HTR-8/SVneo (cell line): ENCODE measurements around the gene CRYBB3.
"Not testable (repeated sequence)": the region's sequence is repeated elsewhere in the genome, so short reads cannot be mapped to it uniquely, and the experiment has no call there.

Experiments used
- DNase-seq: peaks from one replicate; pipeline ENCODE4 v3.0.0; 2011; ENCODE audit warnings: low spot score, mixed read lengths; ENCODE audit not compliant: insufficient read length
- FAIRE-seq: peaks from 2 replicates; lab custom pipeline; 2011; peaks lifted over from hg19 to GRCh38; lab: Jason Lieb, UNC

CRYBB3 gene

DNA sequence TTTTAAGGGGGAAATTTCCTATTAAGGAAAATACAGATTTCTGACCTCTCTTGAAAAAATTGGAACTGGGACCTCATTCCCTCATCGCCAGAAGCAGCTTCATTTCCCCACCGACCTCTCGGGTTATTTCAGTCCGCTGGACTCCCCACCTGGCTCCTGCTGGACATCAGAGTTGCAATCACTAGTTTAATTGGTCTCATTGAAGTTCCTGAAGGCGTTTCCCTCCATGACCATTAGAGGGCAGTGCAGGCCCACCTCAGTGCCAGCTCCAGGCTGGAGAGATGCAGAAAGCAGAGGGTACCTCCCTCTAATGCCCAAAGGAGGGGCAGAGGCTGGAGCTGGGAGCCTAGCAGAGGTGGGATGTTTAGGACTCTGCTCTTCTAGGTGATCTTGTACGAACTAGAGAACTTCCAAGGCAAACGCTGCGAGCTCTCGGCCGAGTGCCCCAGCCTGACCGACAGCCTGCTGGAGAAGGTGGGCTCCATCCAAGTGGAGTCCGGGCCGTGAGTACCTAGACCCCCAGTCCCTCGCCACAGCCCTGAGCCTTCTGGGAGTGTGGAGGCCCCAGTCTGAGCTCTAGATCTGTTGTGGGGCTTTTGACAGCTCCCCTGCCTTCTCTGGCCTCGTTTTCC, 2.7 kb downstream of the CRYBB3 start:
- DNase-seq (peak; percentile 54), FAIRE-seq (no peak)

DNA sequence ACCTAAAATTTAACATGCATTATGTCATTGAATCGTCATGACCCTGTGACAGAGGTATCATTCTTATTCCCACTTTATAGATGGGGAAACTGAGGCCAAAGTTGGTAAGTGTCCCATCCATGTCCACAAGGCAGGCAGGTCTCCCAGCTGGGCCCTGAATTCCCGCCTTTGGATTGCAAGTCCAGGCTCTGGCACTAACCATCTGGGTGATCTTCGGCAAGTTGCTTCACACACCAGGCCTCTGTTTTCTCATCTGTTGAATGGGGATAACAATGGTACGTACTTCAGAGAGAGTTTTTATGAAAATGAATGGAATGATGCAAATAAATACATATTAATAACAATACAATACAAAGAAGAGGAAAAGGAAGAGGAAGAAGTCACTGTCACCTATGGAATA, 3.4 kb downstream of the CRYBB3 start:
- no peak for FAIRE-seq
- DNase-seq = no peak

DNA sequence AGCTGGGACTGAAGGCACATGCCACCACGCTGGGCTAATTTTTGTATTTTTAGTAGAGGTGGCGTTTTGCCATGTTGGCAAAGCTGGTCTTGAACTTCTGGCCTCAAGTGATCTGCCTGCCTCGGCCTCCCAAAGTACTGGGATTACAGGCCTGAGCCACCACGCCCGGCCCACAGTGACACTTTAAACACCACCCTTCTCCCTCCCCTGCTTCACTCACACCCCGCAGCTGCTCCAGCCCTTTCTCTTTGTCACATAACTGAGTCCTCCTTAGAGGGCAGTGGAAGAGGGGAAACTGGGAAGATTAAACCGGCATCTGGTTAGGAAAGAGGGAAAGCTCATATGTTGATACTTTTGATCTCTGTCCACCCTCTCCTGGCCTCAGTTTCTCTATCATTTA, 4.9 kb downstream of the CRYBB3 start:
- not testable (repeated sequence) for DNase-seq, FAIRE-seq

DNA sequence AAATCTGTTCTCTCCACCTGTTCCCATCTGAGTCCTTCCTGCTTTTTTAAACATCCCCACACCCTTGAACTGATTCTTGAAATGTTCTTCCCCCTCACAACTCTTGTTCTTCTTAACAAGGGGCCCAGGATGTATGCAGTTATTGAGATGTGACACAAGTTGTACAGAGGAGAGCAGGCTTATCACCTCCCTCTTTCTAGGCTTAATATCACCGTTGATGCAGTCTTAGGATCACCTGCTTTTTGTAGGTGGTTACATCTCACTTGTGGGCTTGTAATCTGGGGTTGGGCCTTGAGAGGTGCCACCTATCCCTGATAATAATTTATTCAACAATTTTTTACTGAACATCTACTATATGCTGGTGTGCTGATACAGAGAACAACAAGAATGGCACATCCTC, 6.2 kb downstream of the CRYBB3 start:
- FAIRE-seq (no peak), DNase-seq (no peak)

DNA sequence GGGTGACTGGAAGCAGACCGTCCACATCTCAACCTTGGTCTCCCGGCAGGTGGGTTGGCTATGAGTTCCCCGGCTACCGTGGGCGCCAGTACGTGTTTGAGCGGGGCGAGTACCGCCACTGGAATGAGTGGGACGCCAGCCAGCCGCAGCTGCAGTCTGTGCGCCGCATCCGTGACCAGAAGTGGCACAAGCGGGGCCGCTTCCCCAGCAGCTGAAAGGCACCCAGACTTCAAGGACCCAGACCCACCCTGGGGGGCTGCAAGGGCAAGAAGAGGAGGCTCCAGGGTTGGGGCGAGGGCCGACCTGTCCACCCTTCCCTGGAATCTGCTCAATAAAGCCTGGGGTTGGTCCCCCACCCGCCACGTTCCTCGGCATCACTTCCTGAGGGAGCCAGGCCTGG, 7.3 kb downstream of the CRYBB3 start:
- no peak for FAIRE-seq

DNA sequence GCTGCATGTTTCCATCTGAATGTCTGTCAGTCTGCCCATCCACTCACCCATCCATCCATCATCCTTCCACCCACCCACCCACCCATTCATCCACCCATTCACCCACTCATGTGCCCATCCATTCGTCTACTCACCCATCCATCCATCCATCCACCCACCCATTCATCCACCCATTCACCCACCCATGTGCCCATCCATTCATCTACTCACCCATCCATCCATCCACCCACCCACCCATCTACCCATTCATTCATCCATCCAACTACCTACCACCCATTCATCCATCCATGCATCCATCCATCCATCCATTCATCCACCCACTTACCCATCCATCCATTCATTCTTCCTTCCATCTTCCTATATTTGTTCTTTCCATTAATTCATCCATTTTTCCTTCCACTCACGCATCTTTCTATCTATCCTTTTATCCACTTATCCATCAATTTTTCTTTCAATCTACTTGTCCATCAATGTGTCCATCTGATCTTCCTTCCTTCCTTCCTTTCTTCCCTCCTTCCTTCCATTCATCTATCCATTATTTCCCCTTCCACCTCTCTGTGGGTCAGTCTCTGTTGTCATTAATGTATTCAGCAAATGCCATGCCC, 8.0 kb downstream of the CRYBB3 start:
- DNase-seq = no peak
- no peak for FAIRE-seq

More for the DNA sequence above, 7.3 kb downstream of the CRYBB3 start:
- DNase-seq = no peak

DNA sequence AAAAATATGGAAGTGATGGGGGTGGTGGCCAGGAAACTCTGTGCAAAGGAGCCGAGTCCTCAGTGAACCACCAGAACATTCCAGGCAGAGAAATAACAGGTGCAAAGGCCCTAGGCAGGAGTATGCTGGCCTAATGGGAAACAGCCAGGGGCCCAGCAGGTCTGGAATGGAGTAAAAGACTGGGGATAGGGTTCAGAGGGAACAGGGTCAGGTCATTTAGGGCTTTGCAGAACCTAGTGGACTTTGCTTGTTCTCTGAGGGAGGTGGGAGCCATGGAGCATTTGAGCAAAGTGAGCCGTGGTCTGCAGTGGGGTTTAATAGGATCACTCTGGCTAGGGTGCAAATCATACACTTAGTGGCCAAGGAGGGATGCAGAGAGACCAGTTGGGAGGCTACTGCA, 8.7 kb downstream of the CRYBB3 start:
- FAIRE-seq (no peak), DNase-seq (no peak)

DNA sequence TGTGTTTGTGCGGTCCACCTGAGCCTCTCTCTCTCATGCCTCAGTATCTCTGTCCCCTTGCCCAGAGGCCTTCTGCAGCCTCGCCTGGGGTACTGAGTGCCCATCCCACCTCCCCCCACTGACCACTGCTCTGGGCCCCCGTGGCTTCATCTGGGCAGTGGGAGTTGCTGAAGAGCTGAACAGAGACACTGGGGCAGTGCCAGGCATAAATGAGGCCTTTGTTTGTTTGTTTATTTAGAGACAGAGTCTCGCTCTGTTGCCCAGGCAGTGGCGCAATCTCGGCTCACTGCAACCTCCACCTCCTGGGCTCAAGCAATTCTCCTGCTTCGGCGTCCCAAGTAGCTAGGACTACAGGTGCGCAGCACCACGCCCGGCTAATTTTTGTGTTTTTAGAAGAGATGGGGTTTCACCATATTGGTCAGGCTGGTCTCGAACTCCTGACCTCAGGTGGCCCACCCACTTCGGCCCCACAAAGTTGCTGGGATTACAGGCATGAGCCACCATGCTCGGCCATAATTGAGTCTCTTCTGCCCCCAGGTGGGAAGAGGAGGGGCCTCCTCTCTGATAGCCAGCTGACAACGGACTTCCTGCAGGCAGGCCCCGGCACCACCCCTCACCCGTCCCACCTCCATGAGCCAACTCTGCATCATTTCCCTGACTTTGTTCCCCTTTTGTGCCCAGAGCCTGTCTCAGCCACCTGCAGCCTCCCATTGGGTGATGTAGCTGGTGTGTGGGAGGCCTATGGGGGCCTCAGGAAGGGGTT, 9.3 kb downstream of the CRYBB3 start:
- FAIRE-seq (no peak), DNase-seq (no peak)

DNA sequence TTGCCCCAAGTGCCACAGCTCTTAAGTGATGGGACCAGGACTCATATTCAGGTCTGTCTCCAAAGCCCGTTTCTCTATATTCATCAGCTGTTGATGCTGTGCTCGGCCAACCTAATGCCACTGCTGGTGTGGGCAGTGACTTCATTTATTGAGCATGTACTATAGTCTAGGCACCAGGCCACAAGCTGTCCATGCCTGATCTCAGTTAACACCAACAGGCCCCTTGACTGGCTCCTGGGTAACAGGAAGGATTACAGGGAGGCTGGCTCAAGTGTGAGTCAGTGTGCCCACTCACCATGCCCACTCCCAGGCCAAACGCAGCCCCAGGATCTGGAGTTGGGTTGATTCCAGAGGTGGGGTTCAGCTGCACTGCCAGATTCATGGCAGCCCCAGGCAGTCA, 11.1 kb downstream of the CRYBB3 start:
- no peak for DNase-seq
- FAIRE-seq = no peak

DNA sequence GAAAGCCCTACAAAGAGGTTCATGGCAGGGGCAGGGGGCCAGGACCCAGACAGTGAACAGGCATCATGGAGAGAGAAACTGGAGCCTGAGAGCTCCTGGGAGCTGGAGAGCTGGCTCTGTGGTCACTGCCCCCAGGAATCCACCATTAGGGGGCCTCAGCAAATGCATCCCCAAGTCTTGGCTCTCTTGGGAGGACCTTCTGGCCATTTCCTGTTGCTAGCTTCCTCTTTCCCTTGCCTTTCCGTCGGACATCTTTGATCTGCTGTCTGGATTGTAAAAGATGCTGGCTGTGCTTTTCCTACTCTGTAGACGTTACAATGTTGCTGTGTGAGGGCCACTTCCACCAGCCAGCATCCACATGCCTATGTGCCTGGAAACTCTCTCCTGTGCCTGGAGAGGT, 12.7 kb downstream of the CRYBB3 start:
- DNase-seq (no peak), FAIRE-seq (no peak)

DNA sequence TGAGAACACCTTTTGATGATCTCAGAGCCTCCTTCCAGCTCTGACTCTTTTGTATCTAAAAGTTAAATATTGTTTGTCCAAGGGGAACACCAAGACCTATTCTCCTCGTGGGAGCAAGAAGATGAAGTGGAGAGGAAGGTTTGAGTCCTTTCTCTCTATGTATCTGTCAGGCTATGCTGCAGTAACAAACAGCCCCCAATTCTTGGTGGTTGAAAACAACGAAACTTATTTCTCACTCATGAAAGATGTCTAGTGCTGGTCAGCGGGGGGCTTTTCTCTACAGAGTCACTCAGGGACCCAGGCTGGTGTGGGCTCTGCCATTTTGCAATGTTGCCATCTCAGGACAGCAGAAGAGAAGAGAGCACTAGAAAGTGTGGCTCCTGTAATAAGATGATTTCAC, 13.6 kb downstream of the CRYBB3 start:
- no peak for FAIRE-seq
- no peak for DNase-seq

DNA sequence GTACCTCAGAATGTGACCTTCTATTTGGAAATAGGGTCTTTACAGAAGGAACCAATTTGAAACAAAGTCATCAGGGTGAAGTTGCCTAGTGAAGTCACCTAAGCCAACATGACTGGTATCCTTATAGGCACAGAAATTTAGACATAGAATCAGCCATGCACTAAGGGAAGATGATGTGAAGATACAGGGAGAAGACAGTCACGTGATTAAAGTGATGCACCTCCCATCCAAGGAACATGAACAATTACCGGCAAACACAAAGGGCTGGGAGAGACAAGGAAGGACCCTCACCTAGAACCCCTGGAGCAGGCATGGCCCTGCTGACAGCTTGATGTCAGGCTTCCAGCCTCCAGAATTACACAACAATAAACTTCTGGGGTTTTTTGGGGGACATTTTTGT, 16.6 kb downstream of the CRYBB3 start:
- no peak for FAIRE-seq
- DNase-seq = no peak

DNA sequence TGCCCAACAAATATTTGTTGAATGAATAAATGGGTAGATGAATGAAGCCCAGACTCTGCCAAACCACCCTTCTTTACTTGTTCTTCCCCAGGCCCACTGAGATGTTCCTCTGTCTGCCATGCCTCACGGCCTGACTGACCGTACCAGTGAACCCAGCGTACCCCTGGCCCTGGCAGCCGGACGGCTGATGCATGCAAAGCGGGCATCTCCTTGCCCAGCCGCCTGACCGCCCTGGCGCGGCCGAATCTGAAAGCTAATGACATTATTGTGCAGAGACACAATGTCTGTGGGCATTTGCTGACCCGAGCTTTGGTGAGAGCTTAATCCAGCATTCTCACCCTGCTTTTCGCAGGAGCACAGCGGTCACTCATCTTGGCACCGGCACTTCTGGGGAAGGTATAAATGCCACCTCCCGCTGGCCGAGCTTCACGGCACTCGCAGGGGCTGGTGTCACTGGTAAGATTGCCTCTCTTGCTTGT, 19.6 kb downstream of the CRYBB3 start, which contains the start of gene CRYBB2:
CRYBB2 (plus strand) TSS at position 429 of the 479 bp plus-strand sequence. CDS start 1,791 bp downstream, outside the sequence.
- FAIRE-seq (no peak), DNase-seq (no peak)

DNA sequence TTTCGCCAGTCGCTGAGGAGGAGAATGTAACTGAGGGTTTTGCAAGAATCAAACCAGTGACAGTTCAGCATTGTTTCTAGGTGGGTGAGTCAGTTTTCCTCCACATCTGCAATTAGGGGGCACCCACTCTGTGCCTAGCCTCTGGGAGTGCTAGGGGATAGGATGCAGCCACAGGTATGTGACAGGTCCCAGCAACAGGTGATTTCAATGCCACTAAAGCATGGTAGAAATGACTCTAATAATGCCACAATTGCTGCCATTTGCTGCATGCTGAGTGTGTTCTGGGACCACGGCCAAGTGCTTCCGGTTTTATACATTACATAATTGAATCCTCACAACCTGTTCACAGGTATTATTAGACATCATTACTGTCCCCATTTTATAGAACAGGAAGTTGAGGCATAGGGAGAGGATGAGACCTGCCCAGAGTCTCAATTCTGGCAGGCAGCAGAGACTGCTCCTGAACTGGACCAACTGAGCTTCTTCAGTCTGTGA, 20.3 kb downstream of the CRYBB3 start:
- no peak for DNase-seq
- no peak for FAIRE-seq

DNA sequence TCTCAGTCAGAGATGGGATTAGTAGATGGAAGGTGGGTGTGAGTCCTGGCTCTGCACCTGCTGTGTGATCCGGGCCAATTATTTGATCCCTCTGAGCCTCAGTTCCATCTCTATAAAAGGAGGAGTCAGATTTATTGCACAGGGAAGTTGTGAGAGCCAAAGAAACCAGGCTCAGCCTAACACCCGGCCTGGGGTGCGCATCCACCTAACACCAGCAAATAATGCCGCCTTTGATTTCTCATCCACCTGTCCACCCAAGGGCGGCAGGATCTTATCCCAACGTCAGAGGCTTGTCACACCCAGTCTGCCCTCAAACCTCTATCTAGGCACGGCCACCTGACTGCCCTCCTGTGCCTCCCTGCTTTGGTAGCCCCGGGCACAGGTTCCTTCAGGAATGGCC, 22.1 kb downstream of the CRYBB3 start:
- DNase-seq = no peak

DNA sequence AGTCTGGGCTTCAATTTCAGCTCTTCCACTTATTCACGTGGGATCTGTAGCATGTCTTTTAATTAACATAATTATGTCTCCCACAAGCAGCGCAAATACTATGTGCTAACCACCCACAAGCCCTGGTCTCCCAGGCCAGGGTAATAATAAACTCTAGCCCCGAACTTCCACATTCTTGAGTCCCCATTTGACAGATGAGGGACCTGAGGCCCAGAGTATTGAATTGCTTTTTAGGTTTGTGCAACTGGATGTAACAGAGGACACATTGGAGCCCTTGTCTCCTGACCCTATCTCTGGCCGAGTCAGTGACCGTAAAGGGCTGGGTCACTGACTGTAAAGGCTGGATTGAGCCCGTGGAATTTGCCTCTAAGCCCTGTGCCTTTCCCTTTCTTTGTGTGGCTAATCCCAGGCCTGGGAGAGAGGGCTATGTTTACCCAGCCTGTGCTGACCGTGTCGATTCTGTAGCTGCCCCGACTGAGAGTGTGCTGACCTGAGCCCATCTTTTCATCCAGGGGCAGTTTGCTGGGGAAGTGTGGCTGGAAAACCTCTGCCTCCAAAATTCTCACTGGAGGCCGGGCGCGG, 23.7 kb downstream of the CRYBB3 start:
- no peak for DNase-seq

More for the DNA sequence above, 22.1 kb downstream of the CRYBB3 start:
- no peak for FAIRE-seq

DNA sequence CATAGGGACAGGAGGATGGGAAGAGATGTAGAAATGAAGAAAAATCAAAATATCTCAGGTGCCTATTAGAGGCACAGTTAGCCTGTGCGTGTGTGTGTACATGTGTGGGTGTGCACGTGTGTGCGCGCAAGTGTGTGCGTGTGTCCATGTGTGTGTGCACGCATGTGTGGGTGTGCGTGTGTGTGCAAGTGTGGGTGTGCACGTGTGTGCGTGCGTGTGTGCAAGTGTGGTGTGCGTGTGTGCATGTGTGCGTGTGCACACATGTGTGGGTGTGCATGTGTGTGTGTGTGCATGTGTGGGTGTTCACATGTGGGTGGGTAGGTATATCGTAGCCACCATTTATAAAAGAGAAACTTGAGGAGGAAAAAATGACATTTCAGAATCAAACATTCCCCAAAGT, 29.2 kb downstream of the CRYBB3 start:
- peak; percentile 26 for FAIRE-seq
- no peak for DNase-seq

More for the DNA sequence above, 23.7 kb downstream of the CRYBB3 start:
- no peak for FAIRE-seq

DNA sequence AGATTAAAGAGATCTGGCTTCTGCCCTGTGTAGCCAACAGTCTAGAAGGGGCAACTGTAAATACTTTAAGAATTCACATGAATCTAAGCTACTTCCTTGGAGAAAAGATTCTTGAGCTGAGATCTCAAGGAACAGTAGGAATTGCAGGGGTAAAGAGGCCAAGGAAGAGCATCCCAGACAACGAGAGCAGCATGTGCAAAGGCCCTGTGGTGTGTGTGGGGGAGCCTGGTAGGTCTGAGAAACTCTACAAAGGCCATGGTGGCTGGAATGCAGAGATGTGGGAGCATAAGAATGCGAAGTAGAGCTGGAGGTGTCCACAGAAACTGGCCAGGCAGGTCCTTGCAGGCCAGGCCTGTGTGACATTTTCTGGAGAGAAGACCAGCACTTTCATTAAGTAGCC, 31.1 kb downstream of the CRYBB3 start:
- DNase-seq, FAIRE-seq: not testable (repeated sequence)

DNA sequence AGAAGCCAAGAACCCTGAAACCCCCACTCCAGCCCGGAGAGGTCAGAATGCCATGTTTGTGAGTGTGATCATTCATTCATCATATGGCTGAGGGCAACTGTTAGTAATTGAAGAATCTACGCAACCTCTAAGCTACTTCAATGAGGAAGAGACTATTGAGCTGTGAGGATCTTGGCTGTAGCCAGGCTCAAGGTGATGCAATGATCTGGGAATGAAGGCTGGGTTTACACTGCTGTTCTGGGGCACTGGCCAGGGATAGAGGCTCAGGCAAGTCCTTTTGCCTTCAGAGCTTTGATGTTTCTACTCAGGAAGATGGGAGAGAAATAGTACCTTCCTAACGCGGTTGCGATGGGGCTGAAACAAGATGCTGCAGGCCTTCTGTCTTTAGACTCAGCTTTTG, 32.6 kb downstream of the CRYBB3 start:
- DNase-seq (no peak), FAIRE-seq (no peak)

DNA sequence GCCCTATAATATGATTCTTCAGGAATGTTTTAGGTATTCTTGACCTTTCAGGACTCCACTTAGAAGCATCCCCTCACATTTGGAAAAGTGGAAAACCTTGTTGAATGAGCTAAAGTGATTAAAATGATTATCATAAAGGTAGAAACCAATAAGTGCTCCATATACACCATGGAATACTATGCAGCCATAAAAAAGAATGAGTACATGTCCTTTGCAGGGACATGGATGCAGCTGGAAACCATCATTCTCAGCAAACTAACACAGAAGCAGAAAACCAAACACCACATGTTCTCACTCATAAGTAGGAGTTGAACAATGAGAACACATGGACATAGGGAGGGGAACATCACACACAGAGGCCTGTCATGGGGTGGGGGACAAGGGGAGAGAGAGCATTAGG, 34.0 kb downstream of the CRYBB3 start:
- FAIRE-seq, DNase-seq: not testable (repeated sequence)
